ENCODE data around the gene WWC2. TPM values are rescaled to one million over a fixed set of nuclear protein-coding genes. Genes with fewer than 3 reads are reported as not detected.

Gene WWC2
- total RNA-seq, 1 experiment from 2014 or later = 42.5 TPM

Other genes starting within 250 kb of the WWC2 start
- gene DCTD, start 181.9 kb upstream of the WWC2 start, total RNA-seq (2014; rRNA removed; shearing (Covaris generic)) = 99.4 and 99.7 TPM in 2 replicates
- not detected in 2 replicates for gene CLDN22, start 221.0 kb downstream of the WWC2 start, total RNA-seq (2014; rRNA removed; shearing (Covaris generic))
- not detected in 2 replicates for gene CLDN24, start 223.2 kb downstream of the WWC2 start, total RNA-seq (2014; rRNA removed; shearing (Covaris generic))